ENCODE measurements around the gene ABCG1.

ABCG1 gene

DNA sequence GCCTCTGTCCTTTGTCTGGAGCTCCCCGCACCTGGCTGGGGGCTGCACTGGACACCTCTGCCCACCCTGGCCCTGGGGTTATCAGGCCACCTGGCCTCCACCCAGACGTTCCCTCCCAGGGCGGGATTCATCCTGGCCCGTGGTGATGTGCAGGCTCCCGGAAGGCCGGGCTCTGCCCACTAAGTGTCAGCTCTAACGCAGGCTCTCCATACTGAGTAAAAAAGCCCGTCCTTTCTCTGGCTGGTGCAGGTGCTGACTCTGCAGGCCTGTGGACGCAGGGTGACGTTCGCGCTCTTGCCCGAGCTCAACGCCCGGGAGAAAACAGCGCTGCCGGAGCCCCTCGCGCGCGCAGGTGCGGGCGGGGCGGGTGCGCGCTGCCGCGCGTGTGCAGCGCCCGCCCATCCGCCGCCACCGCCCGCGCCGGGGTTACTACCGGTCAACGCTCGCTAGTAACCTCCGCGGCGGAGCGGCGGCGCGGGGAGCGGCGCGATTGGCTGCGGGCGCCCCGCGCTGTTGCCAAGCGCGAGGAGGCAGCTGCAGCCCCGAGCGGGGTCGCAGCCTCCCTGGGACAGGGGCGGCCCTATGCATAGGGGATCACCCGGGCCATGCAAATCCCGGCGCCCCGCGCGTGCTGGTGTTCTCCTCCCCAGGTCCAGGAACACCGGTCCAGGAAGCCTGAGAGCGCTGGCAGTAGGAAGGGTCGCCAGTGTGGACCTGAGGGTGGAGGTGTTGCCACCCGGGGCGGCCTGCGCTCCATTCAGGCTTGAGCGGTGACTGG lies 15.7 kb downstream of the ABCG1 start:
- DNase-seq, result peak; percentile 88

DNA sequence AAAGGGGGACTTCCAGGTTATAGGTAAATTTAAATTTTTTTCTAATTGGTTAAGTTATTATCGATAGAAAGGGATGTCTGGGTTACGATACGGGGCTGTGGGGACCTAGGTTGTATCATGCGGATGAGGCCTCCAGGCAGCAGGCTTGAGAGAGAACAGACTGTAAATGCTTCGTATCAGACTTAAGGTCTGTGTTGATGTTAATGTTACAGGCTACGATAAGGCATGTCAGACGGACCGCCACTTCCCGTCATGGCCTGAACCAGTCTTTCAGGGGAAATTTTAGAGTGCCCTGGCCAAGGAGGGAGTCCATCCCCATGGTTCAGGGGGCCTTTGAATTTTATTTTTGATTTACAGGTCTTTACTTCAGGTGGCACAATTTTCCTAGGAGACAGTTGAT lies 16.7 kb downstream of the ABCG1 start:
- DNase-seq, result no peak

DNA sequence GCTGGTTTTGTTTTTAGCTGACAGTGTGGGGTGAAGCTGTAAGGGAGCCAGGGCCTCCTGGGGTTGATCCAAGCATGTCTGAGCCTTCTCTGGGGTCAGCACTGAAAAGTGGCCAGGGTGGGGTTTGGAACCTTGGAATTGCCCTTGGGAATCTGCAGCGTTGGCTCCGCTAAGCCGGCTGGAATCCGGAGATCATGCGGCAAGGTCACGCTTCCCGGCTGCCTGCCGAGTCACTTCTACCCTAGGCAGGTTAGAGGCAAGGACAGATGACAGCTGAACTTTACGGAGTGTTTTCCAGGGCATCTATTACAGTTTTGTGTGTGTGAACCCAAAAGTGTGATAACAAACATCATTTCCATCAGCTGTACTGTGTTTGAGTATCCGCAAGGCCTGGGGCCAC lies 17.1 kb downstream of the ABCG1 start:
- no peak for DNase-seq

DNA sequence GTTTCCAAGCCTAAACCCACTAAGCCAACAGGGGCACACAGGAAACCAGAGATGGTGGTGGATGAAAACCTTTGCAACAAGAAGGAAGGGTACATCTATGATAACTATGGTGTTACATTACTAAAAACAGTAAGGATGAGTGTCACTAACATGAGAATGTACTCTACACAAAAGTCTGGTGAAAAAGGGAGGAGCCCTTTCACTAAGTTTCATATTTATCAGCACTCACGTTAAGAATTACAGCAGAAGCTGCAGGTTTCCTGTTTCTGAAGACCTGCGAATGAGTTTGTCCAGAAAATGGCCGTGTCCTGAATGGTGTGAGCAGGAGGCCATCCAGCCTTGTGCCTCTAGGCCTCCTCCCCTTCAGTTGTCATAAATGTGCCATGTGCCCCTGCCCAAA lies 17.8 kb downstream of the ABCG1 start:
- no peak for DNase-seq

DNA sequence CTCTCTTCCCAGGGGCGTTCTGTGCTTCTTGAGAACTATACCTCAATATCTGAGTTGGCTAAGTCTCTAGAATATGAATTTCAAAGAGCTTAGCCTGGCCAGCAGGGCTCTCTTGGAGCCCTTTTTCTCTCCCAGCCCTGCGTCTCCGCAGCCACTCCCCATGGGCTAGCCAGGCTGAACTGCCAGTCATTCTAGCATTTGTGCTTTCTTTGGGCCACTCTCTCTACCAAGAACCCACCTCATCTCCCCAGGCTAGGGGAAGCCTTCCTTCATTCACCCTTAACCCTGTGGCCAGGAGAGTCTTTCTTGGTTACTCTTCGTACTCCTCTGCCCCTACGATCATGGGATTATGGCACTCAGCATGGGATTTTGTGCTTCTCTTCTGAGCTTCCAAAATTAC lies 18.2 kb downstream of the ABCG1 start:
- no peak for DNase-seq

DNA sequence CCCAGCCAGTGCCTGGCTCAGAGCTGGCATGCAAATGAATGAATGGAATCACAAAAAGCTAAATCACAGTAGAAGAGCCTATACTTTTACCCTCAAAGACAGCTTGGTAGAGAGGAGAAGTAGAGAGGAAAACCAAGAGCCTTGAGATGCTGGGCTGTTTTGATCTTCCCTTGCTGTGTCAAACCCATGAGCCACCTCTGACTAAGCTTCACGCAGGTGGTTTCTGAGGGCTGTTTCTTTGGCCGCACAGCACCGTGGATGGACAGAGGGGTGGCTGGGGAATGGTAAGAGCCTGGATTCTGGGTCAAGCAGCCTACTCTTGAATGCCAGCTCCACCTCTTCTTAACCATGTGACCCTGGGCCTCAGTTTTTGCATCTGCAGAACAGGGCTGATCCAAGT lies 18.6 kb downstream of the ABCG1 start:
- no peak for DNase-seq

DNA sequence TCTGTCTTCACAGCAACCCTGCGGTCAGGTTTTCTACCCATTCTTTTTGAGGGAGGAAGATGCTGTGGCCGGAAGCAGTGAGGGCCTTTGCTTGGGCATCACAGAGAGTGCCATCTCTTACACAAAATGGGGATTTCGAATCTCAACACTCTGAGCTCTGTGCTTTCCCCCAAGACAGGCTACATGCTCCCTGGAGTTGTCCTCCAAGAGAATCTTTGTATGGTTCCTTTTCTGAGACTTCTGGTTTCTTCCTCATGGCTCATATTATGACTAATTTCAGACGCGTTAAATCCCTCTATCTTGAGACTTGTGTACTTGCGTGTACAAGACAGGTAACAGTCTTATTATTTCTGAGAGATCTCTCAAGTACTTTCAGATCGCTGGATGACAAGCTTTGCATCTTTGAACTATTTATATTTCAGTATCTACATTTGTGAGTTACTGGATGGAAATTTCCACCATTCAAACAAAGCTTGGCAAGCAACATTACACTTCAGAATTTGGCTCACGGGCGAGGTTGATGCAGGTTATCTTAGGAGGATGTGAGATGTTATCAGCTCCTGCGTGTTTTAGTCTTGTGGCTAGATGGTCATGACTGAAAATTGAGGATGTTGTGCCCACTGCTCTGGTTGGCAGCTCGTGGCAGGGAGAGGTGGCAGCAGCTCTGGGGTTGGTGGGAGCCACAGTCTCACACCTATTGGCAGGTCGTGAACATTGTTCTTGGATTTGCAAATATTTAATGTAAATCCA lies 19.4 kb downstream of the ABCG1 start:
- DNase-seq, result peak; percentile 70

DNA sequence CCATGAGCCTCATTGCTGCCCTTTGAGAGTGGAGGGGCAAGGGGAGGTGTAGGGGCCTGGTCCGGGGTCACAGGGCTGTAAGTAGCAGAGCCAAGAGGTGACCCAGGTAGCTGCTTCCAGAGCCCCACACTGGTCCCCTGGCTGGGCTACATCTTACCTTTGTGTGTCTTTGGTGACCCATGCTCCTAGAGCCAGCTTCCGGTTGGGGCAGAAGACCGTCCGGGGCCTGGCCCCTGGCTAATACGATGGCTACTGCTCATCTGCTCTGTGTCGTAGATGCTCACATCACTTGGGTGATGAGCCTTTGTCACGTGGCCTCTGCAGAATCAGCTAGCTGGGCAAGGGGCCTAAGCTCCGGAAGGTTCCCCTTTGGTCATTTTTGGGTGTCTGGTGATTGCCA lies 20.6 kb downstream of the ABCG1 start:
- no peak for DNase-seq

DNA sequence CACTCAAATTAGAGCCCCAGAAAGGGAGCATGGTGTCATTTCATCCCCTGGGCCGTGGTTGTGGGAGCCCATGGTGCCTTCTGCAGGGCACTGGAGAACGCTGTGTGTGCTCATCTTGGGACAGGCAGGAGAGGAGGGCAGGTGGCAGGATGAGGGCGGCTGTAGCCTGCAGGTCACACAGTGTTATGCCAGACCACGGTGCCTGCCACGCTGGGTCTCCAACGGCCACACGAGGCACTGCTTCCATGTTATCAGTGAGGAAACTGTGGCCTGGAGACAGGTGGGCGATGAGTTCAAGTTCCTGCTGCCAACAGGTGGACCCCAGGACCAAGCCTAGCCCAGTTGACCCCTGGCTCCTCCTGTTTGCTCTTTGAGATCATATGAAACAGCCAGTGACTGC lies 21.0 kb downstream of the ABCG1 start:
- no peak for DNase-seq

DNA sequence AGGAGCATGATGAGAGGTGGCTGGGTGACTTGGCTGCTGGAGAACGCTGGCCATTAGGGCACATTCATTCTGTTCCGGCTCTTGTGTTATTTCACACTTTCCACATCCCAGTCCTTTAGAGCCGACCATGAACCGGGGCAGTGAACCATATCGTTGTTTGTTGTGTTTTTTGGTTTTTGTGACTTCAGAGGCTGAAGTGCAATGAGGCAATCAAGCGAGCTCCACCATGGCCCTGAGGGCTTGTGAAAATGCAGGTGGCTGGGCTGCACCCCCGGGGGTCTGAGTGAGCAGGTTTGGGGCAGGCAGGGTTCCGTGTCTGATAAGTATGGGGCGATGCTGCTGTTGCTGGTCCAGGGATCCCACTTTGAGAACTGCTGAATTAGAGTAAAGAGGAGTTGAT lies 23.7 kb downstream of the ABCG1 start:
- DNase-seq, result no peak

DNA sequence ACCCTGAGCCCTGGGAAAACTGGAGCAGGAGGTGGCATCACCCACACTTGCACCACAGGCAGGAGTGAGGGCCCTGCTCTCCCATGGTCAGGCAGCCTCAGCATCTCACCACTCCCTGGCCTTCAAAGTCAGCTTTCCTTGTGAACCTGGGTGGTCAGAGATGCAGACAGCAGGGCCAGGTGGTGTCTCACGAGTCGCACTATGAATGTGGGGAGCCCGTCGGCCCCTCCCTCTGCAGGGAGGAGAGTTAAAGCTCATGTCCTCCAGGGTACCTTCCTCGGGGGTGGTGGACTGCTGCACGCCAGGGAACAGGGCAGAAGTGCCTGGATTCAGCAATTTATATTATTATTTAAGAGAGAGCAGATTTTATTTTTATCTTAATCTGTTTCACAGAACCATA lies 24.1 kb downstream of the ABCG1 start:
- no peak for DNase-seq

DNA sequence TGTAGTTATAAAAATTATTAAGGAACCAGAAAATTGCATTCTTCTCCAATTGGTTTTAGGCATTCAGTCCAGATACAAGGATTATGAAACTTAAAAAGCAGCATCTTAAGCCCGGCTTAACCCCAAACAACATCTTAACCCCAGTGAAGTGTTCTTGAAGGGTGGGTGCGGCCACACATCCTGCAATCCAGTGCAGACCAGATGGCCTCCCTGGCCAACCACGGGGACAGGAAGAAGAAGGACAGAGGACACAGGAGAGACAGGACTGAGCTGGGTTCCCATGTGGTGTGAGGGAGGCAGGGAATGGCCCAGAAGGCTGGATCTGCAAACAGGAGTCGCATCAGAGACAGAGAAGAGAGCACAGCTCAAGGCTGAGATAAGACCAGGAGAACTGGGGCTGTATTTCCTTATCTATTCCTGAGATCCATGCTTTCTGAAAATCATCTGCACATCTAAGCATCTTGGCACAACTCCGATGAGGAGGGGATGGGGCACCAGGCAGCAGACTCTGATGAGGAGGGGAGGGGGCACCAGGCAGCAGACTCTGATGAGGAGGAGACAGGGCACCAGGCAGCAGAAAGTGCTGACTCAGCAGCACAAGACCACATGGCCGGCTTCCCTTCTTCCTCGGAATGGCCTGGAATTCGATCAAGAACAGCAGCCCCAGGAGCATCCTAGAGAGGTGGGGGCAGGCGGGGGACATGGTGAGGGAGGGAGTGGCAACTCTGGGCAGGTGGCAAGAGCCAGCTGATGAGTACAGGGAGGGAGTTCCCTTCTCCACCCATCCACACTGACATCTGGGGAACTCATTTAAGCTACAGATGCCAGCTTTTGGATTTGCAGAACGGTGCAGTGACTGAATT lies 26.6 kb downstream of the ABCG1 start:
- no peak for DNase-seq

DNA sequence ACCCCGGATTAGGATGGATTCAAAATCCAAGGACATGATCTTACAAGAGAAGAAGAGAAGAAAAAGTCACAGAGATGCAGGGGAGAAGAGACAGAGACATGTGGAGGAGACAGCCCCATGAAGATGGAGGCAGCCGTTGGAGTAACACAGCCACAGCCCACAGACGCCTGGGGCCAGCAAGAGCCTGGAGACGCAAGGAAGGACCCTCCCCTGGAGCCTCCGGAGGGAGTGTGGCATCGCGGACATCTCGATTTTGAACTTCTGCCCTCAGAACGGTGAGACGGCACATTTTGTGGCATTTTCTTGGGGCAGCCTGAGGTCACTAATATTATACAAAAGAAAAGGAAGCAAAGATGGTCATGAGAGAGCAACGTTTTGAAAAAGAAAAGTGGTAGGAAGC lies 28.8 kb downstream of the ABCG1 start:
- DNase-seq, result no peak

DNA sequence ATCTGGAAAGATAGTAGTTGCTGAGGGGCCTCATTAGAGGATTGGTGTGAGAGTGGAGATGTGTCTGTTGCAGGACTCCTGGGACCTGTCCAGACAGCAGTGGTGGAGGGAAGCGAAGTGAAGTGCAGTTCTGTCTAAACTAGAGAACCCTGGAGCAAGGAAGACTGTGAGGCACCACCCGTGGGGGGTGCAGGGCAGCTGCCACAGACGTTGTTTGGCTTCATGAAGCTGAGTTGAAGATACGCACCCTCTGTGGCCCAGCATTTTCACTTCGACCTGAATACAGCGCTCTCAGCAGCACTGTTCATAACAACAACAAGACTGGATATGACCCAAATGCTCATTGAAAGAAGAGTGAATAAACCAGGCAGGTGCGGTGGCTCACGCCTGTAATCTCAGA lies 29.3 kb downstream of the ABCG1 start:
- DNase-seq, result no peak

DNA sequence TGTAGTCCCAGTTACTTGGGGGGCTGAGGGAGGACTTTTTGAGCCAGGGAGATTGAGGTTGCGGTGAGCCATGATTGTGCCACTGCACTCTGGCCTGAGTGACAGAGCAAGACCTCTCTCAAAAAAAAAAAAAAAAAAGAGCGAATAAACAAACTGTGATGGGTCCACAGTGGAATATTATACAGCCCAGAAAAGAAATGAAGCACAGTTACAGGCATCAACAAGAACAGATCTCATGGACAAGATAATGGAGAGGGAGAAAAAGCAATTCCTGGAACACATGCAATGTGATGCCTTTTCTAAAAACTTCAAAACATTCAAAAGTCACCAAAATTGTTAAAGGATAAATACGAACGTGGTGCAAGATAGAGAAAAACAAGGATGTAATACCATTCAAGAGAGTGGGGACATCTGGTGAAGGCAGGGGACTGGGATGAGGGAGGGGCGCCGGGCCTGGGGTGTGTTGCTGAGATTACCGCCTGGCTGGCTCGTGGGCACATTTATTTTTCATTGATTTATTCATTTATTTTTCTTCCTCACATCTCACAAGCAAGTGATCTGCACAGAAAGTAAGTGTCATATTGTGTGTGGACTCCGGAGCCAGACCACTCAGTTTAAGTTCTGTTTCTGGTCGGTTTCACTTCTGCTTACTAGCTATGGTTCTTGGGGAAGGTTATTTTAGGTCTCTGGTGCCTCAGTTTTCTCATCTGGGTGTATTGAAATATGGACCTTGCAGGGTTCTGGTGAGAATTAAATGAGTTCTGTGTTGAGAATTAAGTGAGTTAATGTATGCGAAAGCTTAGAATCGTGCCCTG lies 30.1 kb downstream of the ABCG1 start:
- peak; percentile 32 for DNase-seq

DNA sequence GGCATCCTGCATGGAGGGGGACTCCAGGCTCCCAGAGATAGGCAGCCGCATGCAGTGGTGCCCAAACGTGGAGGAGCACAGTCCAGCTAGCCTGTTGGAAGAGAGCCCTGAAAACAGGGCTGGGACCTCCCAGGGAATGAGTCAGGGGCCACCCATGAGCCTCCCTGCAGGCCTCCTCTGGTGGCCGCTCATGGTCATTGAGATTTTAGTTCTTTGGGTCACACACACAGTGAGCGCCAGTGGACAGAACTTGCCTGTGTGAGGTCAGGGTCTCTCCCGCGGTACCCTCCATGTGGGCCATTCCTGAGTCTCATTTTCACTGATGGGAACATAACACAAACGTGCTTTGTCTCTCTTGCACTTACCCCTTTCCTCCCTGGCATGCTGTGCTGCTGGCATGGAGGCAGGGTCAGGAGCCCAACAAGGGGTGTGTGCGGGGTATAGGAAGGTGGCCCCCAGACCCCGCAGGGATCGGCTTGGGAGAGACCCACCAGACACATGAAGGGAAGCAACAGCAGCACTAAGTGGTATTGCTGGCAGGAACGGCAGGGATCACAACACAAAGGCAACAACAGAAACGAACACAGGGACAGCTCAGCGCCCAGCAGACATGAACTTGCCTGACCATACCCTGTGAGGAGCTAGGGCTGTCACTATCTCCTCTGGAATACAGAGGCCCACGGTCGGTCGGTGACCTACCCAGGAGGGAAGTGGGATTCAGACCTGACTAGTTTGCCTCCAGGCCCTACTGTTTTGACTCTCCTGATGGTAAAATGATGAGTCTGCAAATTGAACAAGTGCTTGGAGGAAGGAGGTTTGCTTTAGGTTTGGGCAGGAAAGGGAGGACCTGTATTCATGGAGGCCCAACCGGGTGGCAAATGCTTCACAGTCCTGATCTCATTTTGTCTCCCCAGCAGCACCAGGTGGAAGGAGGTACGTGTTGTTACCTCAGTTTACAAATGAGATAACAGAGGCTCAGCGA lies 31.8 kb downstream of the ABCG1 start:
- no peak for DNase-seq

DNA sequence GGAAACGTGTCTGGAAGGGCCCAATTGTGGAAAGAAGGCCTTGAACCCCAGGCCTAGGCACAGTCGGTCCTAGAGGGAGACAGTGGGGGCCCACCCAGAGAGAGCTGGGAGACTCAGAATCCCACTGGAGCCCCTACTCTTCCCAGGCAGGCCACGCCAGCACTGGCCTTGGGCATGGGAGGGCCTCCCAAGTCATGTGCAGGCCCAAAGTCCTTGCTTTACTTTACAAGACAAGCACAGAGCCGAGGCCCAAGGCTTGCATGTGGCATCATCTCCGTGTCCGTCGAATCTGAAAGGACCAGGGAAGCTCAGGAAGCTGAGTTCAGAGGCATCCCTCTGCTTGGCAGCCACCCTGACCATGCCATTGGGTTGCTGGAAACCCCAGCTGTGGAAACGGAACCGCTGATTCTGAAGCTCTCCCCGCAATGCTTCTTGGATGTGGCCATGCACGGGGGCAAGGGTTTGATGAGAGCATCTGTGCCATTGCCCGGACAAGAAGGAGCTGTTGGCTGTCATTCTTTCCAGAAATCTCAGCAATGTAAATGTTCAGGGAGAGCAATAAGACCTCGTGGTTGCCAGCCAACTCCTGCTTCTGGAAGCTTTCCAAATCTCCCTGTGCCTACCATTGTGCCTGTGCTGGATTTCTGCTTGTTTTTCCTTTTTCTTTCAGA lies 32.8 kb downstream of the ABCG1 start:
- no peak for DNase-seq

DNA sequence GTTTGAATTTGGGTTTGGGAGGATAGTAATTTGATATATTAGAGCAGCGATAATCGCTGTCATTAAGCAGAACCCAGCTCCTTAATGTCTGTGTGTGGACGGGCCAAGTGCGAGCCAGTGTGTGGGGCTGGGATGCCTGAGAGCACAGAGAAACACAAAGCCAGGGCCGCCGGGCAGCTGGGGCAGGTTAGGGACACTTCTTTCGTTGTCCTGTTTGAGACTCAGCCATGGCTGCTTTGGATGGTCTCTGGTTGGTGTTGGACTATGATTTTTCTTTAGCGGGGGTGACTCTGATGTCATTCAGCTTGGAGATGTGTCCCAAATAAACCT lies 33.4 kb downstream of the ABCG1 start:
- DNase-seq, result no peak

DNA sequence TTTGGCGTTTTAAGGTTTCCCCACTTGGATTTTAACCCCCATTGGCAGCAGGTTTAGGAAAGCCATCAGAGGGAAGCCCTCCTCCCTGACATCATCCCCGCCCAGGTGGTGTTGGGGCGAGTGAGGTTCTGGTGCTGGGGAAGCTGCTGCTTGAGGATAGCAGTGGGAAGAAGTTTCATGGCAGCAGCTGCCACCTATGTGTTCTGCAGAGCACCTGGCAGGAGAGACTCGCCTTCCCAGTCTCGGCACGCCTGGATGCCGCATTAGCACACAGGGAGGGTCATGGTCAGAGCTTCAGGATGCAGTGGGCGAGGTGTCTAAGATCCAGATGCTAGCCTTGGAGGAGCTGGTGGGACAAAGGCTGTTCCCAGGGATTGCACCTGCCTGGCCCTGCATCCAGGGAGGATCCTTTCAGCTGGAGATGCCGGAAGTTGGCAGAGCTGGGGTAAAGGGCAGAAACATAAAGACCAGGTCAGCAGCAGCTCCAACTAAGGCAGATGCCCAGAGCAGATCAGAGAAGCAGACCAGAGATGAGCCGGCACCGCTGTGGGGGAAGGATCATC lies 33.9 kb downstream of the ABCG1 start:
- no peak for DNase-seq

DNA sequence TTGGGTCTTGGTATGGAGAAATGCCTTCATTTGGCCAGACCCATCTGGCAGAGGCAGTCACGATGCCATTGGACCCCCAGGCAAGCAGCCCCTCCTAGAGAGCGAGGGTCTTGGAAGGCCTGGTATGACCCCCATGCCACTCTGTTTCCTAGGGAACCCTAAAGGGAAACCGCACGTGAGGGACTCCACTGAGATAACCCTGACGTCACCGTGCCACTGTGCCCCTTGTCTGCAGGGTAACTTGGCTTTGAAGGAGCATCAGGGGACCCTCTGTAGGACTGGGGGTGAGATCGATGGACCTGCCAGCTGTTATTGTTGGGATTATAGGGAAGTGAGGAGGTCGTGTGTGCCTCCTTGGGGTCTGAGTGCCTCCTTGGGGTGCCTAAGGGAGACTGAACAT lies 34.5 kb downstream of the ABCG1 start:
- DNase-seq, result no peak

DNA sequence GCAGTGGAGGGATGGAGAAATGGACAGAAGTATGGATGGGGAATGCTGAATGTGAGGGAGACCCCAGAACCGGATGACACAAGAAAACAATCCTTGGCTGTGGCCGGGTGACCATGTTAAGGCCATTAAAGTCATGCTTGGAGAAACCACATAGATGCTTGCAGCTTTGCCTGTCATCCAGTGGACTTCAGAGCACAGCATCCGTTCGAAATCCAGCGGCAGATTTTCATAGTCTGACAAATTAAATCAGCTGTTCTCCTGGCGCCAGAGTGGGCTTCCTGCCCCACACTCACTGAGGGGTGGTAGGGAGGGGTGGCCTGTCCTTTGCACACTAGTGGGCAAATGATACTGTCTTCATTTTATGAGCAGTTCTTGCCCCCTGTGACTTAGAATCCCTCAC lies 35.1 kb downstream of the ABCG1 start:
- DNase-seq, result no peak

All from CD4-positive, alpha-beta T cell treated with Interferon gamma for 1 hour (primary cell).